ENCODE results near the gene FRMD8. TPM values are rescaled to one million over a fixed set of nuclear protein-coding genes. Genes with fewer than 3 reads are reported as not detected.

The FRMD8 gene
- total and polyA plus RNA-seq, 9 of the 15 experiments (the other 6 are each of a cell fraction or from before 2014, with no cell fraction given), result 4.5 to 54.5 (median 15.8) TPM

DNA sequence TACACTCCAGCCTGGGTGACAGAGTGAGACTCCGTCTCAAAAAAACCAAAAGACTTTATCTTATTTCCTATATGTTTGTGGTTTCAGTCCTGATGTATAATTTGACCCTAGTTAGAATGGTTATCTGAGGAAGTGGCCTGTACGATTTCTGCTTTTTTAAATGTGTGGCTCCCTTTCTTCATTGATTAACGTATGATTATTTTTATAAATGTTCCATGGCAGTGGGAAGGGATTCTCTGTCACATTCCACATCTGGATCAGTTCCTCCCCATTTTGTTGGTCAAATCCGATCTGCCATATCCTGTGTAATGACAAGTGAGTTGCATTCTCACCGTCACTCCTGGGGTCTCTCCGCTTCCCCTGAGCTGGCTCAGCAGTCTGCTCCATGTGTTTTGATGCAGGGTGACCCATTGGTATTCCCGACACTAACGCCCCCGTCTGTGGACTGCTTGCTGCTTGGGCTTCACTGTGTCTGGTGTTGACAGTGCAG, 56.5 kb downstream of the FRMD8 start:
- H3K4me3 ChIP-seq, result no peak overlapping the region
- peaks cover 17% of the 10 kb centered on the region; the same call in 1 of the 2 replicates for H4K20me1 ChIP-seq (replicated peaks; ENCODE audit: control insufficient read depth, insufficient read depth, low read length)
- 57% methylated on average over 9 of the region's 9 CpGs for WGBS (ENCODE audit: insufficient coverage, low coverage, missing lambda C conversion rate)
- peaks cover 12 to 53% of the 10 kb centered on the region in 2 experiments; a peak in 4 of 5 replicates for H3K4me1 ChIP-seq (replicated peaks in 1 of 2; ENCODE audit: control insufficient read depth in 2 of 2, insufficient read depth in 2 of 2, low read length in 2 of 2)
- no peak overlapping the region for H2AFZ ChIP-seq (ENCODE audit: low read depth, low read length)
- peaks cover 54% of the 10 kb centered on the region for H3K79me2 ChIP-seq (ENCODE audit: control insufficient read depth, insufficient read depth, low read length)
- peak overlapping the region in 1 of 2 experiments; percentile 72; a peak in 1 of 4 replicates for H3K9ac ChIP-seq (ENCODE audit: insufficient read depth in 1 of 2, low read depth in 2 of 2, low read length in 2 of 2)
- TF ChIP-seq U2AF1 (optimal IDR thresholded peaks at IDR 0.05; ENCODE audit: low read depth, low read length) (no peak), SPI1 (IDR thresholded peaks at IDR 0.05; ENCODE audit: borderline replicate concordance, low read depth, low read length) (peak; percentile 38; the same call in 1 of the 2 replicates), CBFA2T3 (IDR thresholded peaks at IDR 0.05) (peak; percentile 36), MYBL2 (IDR thresholded peaks at IDR 0.05; ENCODE audit: low read depth) (no peak), MYBL2 (CRISPR knock-in tag; IDR thresholded peaks at IDR 0.05; ENCODE audit: borderline replicate concordance) (no peak), TEAD4 (IDR thresholded peaks at IDR 0.05; ENCODE audit: low read length) (peak; percentile 37; the same call in 1 of the 2 replicates), TEAD4 (CRISPR knock-in tag; IDR thresholded peaks at IDR 0.05; ENCODE audit: borderline replicate concordance) (no peak), SP2 (IDR thresholded peaks at IDR 0.05; ENCODE audit: extremely low read depth, low read depth, low read length, poor library complexity, severe bottlenecking) (no peak), POLR2A (conservative IDR thresholded peaks at IDR 0.05) (peak; percentile 10; the same call in 1 of the 2 replicates), SETDB1 (IDR thresholded peaks at IDR 0.05; ENCODE audit: low read length) (no peak), POLR2AphosphoS5 (IDR thresholded peaks at IDR 0.05; ENCODE audit: control insufficient read depth, insufficient read depth, low read depth, low read length) (peak; percentile 14; the same call in 1 of the 2 replicates)
- DNase-seq (ENCODE audit: extremely low read depth in 1 of 4, low spot score in 3 of 4) (peak in 1 of 4 experiments; percentile 16), ATAC-seq (no peak), FAIRE-seq (no peak)
- intact Hi-C loops (cut with micrococcal nuclease), result no loop called here
- ChIA-PET CTCF (ENCODE audit: low intra/inter-chr PET ratio) (no interaction called here), POLR2A (interaction anchor here (0.9 to 12.0 kb wide), 9 partner anchors 9 to 72 kb away, joined by 3 to 309 read pairs (median 5); partner anchors contain the start of genes MALAT1 and NEAT1)
- H3K27me3 ChIP-seq (ENCODE audit: control insufficient read depth in 2 of 2, insufficient read depth in 2 of 2, low read length in 2 of 2), result no peaks in the 10 kb centered on the region
- peaks cover 74% of the 10 kb centered on the region; the same call in 2 of the 3 replicates for H3K36me3 ChIP-seq (ENCODE audit: control insufficient read depth, insufficient read depth, low read length)
- no peak overlapping the region; the same call in 2 of the 3 replicates for H3K27ac ChIP-seq (ENCODE audit: extremely low read depth, low read depth, low read length)
- no TSS peak for BruUV-seq (replicated peaks)
- no peaks in the 10 kb centered on the region for H3K9me1 ChIP-seq (ENCODE audit: control insufficient read depth, insufficient read depth, low read length)
- in situ Hi-C loops (cut with MboI), result no loop called here
- H3K9me3 ChIP-seq (replicated peaks; ENCODE audit: control insufficient read depth, insufficient read depth, low read depth, low read length), result no peaks in the 10 kb centered on the region
- no peak overlapping the region for H3K4me2 ChIP-seq (ENCODE audit: insufficient read depth, low read length)

Measured in K562 (cell line).